Measurements from ENCODE around the gene MTCL1. TPM values are rescaled to one million over a fixed set of nuclear protein-coding genes. Genes with fewer than 3 reads are reported as not detected.

The MTCL1 gene
- total and polyA plus RNA-seq, 4 donors, result 0.65 to 5.4 (median 1.4) TPM

- Histone ChIP-seq H3K4me3 (ENCODE audit: low read depth in 1 of 3, low read length in 3 of 3) (no peak overlapping the region), H3K9ac (ENCODE audit: low read depth in 1 of 2, low read length in 2 of 2) (no peak overlapping the region), H3K4me1 (ENCODE audit: control insufficient read depth in 4 of 4, insufficient read depth in 4 of 4, low read length in 3 of 4) (peaks cover 0 to 1% (median 0%) of the 10 kb centered on the region in 4 donors), H3K27ac (ENCODE audit: low read depth in 1 of 2, low read length in 2 of 2) (no peak overlapping the region), H3K27me3 (ENCODE audit: control insufficient read depth in 4 of 4, insufficient read depth in 4 of 4, low read length in 3 of 4) (no peaks in the 10 kb centered on the region), H3K36me3 (ENCODE audit: control insufficient read depth in 4 of 4, insufficient read depth in 3 of 4, low read depth in 1 of 4, low read length in 3 of 4) (no peaks in the 10 kb centered on the region), H3K9me3 (ENCODE audit: control insufficient read depth in 4 of 4, low read length in 3 of 4) (no peaks in the 10 kb centered on the region)
- no peak for TF ChIP-seq RXRA (IDR thresholded peaks at IDR 0.05)
- TF ChIP-seq MAX (IDR thresholded peaks at IDR 0.05), result no peak
- TF ChIP-seq ATF3 (IDR thresholded peaks at IDR 0.05), result no peak
- 87% methylated on average over 14 of the region's 14 CpGs for WGBS
- no peak for DNase-seq (ENCODE audit: low spot score)
Measured at GRCh38 chr18:8657050-8657820, 48.1 kb upstream of the MTCL1 start.

GRCh38 chr18:8657873-8658470 is 47.4 kb upstream of the MTCL1 start:
- peaks cover 0 to 1% (median 0%) of the 10 kb centered on the region in 4 donors for H3K4me1 ChIP-seq (ENCODE audit: control insufficient read depth in 4 of 4, insufficient read depth in 4 of 4, low read length in 3 of 4)
- H3K4me3 ChIP-seq (ENCODE audit: low read depth in 1 of 3, low read length in 3 of 3), result no peak overlapping the region
- no peaks in the 10 kb centered on the region for H3K9me3 ChIP-seq (ENCODE audit: control insufficient read depth in 4 of 4, low read length in 3 of 4)
- H3K27ac ChIP-seq (ENCODE audit: low read depth in 1 of 2, low read length in 2 of 2), result no peak overlapping the region
- 59% methylated on average over 14 of the region's 14 CpGs for WGBS
- no peak overlapping the region for H3K9ac ChIP-seq (ENCODE audit: low read depth in 1 of 2, low read length in 2 of 2)
- no peak for DNase-seq (ENCODE audit: low spot score)
- no peak for TF ChIP-seq TAF1 (conservative IDR thresholded peaks at IDR 0.05)
- H3K27me3 ChIP-seq (ENCODE audit: control insufficient read depth in 4 of 4, insufficient read depth in 4 of 4, low read length in 3 of 4), result no peaks in the 10 kb centered on the region
- H3K36me3 ChIP-seq (ENCODE audit: control insufficient read depth in 4 of 4, insufficient read depth in 3 of 4, low read depth in 1 of 4, low read length in 3 of 4), result no peaks in the 10 kb centered on the region

- 94% methylated on average over 31 of the region's 31 CpGs for WGBS
- Histone ChIP-seq H3K9ac (ENCODE audit: low read depth in 1 of 2, low read length in 2 of 2) (no peak overlapping the region), H3K4me1 (ENCODE audit: control insufficient read depth in 4 of 4, insufficient read depth in 4 of 4, low read length in 3 of 4) (peaks cover 0 to 1% (median 0%) of the 10 kb centered on the region in 4 donors), H3K27me3 (ENCODE audit: control insufficient read depth in 4 of 4, insufficient read depth in 4 of 4, low read length in 3 of 4) (no peaks in the 10 kb centered on the region), H3K27ac (ENCODE audit: low read depth in 1 of 2, low read length in 2 of 2) (no peak overlapping the region), H3K36me3 (ENCODE audit: control insufficient read depth in 4 of 4, insufficient read depth in 3 of 4, low read depth in 1 of 4, low read length in 3 of 4) (no peaks in the 10 kb centered on the region), H3K9me3 (ENCODE audit: control insufficient read depth in 4 of 4, low read length in 3 of 4) (no peaks in the 10 kb centered on the region), H3K4me3 (ENCODE audit: low read depth in 1 of 3, low read length in 3 of 3) (no peak overlapping the region)
- no peak for DNase-seq (ENCODE audit: low spot score)
- TF ChIP-seq GABPA (IDR thresholded peaks at IDR 0.05 in 1 of 2, conservative IDR thresholded peaks at IDR 0.05 in 1 of 2) (no peak), YY1 (IDR thresholded peaks at IDR 0.05) (no peak), RXRA (IDR thresholded peaks at IDR 0.05) (no peak), RAD21 (IDR thresholded peaks at IDR 0.05) (no peak), MAX (IDR thresholded peaks at IDR 0.05) (no peak), HNF4G (IDR thresholded peaks at IDR 0.05) (no peak), EGR1 (IDR thresholded peaks at IDR 0.05; ENCODE audit: low read depth in 2 of 2) (no peak), FOXA2 (IDR thresholded peaks at IDR 0.05) (no peak), ZBTB33 (IDR thresholded peaks at IDR 0.05) (no peak), FOXA1 (IDR thresholded peaks at IDR 0.05) (no peak), REST (IDR thresholded peaks at IDR 0.05) (no peak), ATF3 (IDR thresholded peaks at IDR 0.05) (no peak), JUND (IDR thresholded peaks at IDR 0.05) (no peak), CTCF (IDR thresholded peaks at IDR 0.05; ENCODE audit: low read depth, low read length, missing input control) (no peak), HNF4A (conservative IDR thresholded peaks at IDR 0.05) (no peak), SP1 (IDR thresholded peaks at IDR 0.05) (no peak), NR2F2 (IDR thresholded peaks at IDR 0.05) (no peak)
Measured at GRCh38 chr18:8658858-8659485, 46.4 kb upstream of the MTCL1 start.
